ENCODE data around the gene NUMB.
A peak's percentile ranks its signal among the peaks of the same experiment; 100 is the strongest.

GRCh38 chr14:73245480-73246325 is 212.6 kb downstream of the NUMB start:
- peak in 1 of 4 donors; percentile 37 for TF ChIP-seq POLR2A (IDR thresholded peaks at IDR 0.05)
- TF ChIP-seq, protein P1, sequence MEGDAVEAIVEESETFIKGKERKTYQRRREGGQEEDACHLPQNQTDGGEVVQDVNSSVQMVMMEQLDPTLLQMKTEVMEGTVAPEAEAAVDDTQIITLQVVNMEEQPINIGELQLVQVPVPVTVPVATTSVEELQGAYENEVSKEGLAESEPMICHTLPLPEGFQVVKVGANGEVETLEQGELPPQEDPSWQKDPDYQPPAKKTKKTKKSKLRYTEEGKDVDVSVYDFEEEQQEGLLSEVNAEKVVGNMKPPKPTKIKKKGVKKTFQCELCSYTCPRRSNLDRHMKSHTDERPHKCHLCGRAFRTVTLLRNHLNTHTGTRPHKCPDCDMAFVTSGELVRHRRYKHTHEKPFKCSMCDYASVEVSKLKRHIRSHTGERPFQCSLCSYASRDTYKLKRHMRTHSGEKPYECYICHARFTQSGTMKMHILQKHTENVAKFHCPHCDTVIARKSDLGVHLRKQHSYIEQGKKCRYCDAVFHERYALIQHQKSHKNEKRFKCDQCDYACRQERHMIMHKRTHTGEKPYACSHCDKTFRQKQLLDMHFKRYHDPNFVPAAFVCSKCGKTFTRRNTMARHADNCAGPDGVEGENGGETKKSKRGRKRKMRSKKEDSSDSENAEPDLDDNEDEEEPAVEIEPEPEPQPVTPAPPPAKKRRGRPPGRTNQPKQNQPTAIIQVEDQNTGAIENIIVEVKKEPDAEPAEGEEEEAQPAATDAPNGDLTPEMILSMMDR (IDR thresholded peaks at IDR 0.05) = no peak
